GM23338 (cell line): ENCODE measurements around the gene HES7. TPM values are rescaled to one million over a fixed set of nuclear protein-coding genes. Genes with fewer than 3 reads are reported as not detected.
A peak's percentile ranks its signal among the peaks of the same experiment; 100 is the strongest.

Experiments
- ATAC-seq: fragments of 200-7000 bp; cut with Tn5 transposase; 3 replicates; pipeline ENCODE4 v1.9.1; 2020
- DNase-seq: peaks from one replicate; pipeline ENCODE4 v3.0.0-alpha.2; 2015; ENCODE audit warnings: low spot score
- H2AFZ ChIP-seq: fragments of 200-600 bp; sonication (generic); 2 replicates; pipeline ENCODE4 v1.8.0; 2016; ENCODE audit warnings: antibody characterized with exemption, mild to moderate bottlenecking, moderate library complexity
- H3F3A ChIP-seq: fragments of 200-600 bp; sonication (generic); replicated peaks from 2 replicates; pipeline ENCODE4 v1.8.0; 2017; ENCODE audit warnings: antibody characterized with exemption, mixed run types, low read depth
- H3K27ac ChIP-seq: fragments of 200-600 bp; sonication (generic); 2 replicates; pipeline ENCODE4 v1.6.1; 2016; ENCODE audit warnings: low read depth
- H3K27me3 ChIP-seq: fragments of 200-600 bp; sonication (generic); 2 replicates; pipeline ENCODE4 v1.8.0; 2016; ENCODE audit warnings: mild to moderate bottlenecking, mixed run types, moderate library complexity; ENCODE audit not compliant: insufficient read depth
- H3K36me3 ChIP-seq: fragments of 200-600 bp; sonication (generic); 2 replicates; pipeline ENCODE4 v1.8.0; 2016; ENCODE audit warnings: mild to moderate bottlenecking; ENCODE audit not compliant: insufficient read depth
- H3K4me1 ChIP-seq: fragments of 200-600 bp; sonication (generic); 2 replicates; pipeline ENCODE4 v1.8.0; 2016; ENCODE audit warnings: mild to moderate bottlenecking, moderate library complexity; ENCODE audit not compliant: insufficient read depth
- H3K4me2 ChIP-seq: fragments of 200-600 bp; sonication (generic); 2 replicates; pipeline ENCODE4 v1.7.1; 2017; ENCODE audit warnings: mixed run types
- H3K4me3 ChIP-seq: fragments of 200-600 bp; sonication (generic); 2 replicates; pipeline ENCODE4 v1.6.1; 2016; ENCODE audit warnings: mixed run types
- H3K79me2 ChIP-seq: fragments of 200-600 bp; sonication (generic); replicated peaks from 2 replicates; pipeline ENCODE4 v1.8.0; 2017; ENCODE audit warnings: mild to moderate bottlenecking; ENCODE audit not compliant: insufficient read depth
- H3K9me2 ChIP-seq: fragments of 200-600 bp; sonication (generic); 2 replicates; pipeline ENCODE4 v1.8.0; 2017; ENCODE audit not compliant: insufficient read depth
- H4K20me1 ChIP-seq: fragments of 200-600 bp; sonication (generic); replicated peaks from 2 replicates; pipeline ENCODE4 v1.8.0; 2017; ENCODE audit warnings: mild to moderate bottlenecking; ENCODE audit not compliant: insufficient read depth
- H3K27ac Mint-ChIP-seq: 2 replicates; pipeline ENCODE4 v1.8.0; 2020; ENCODE audit warnings: inconsistent platforms, mild to moderate bottlenecking, moderate library complexity, mixed read lengths
- H3K27me3 Mint-ChIP-seq: 3 replicates; pipeline ENCODE4 v1.8.0; 2022; ENCODE audit warnings: low read depth, mild to moderate bottlenecking, moderate library complexity, mixed read lengths, inconsistent platforms; ENCODE audit not compliant: insufficient read depth, poor library complexity
- H3K36me3 Mint-ChIP-seq: 3 replicates; pipeline ENCODE4 v1.8.0; 2021; ENCODE audit warnings: low read depth, mild to moderate bottlenecking, inconsistent platforms, moderate library complexity, mixed read lengths
- H3K4me1 Mint-ChIP-seq: 3 replicates; pipeline ENCODE4 v1.8.0; 2020; ENCODE audit warnings: mild to moderate bottlenecking, inconsistent platforms, mixed read lengths
- H3K4me3 Mint-ChIP-seq: 3 replicates; pipeline ENCODE4 v1.8.0; 2021; ENCODE audit warnings: moderate library complexity, mild to moderate bottlenecking, inconsistent platforms, mixed read lengths
- H3K9me3 Mint-ChIP-seq: 3 replicates; pipeline ENCODE4 v1.8.0; 2020; ENCODE audit warnings: moderate library complexity, mild to moderate bottlenecking, inconsistent platforms, mixed read lengths
- CREB1 ChIP-seq: fragments of 250-450 bp; sonication (Bioruptor Pico); IDR thresholded peaks from 2 replicates; pipeline ENCODE4 v1.5.0; 2020; ENCODE audit warnings: low read depth, mild to moderate bottlenecking, moderate library complexity
- CTCF ChIP-seq, 2 experiments: fragments of 200-600 bp in 1 of 2; sonication (generic) in 1 of 2; conservative IDR thresholded peaks; 2 replicates each; pipeline versions ENCODE4 v1.5.1 to v1.6.1; 2016 to 2017; ENCODE audit warnings: antibody characterized with exemption in 2 of 2, low read depth in 2 of 2, mild to moderate bottlenecking in 2 of 2, moderate library complexity in 1 of 2
- EZH2 ChIP-seq: fragments of 200-600 bp; sonication (generic); IDR thresholded peaks from one replicate; pipeline ENCODE4 v1.8.0; 2017; ENCODE audit warnings: antibody characterized with exemption, mild to moderate bottlenecking, low read depth; ENCODE audit not compliant: unreplicated experiment
- EZH2phosphoT487 ChIP-seq: fragments of 200-600 bp; sonication (generic); IDR thresholded peaks from one replicate; pipeline ENCODE4 v1.8.1; 2018; ENCODE audit warnings: antibody characterized with exemption; ENCODE audit not compliant: unreplicated experiment
- JUNB ChIP-seq: IDR thresholded peaks from one replicate; pipeline ENCODE4 v1.6.1; 2016; ENCODE audit warnings: antibody characterized with exemption; ENCODE audit not compliant: unreplicated experiment
- NANOG ChIP-seq: IDR thresholded peaks from 2 replicates; pipeline ENCODE4 v1.6.1; 2016; ENCODE audit warnings: antibody characterized with exemption, borderline replicate concordance
- POLR2AphosphoS5 ChIP-seq: IDR thresholded peaks from 2 replicates; pipeline ENCODE4 v1.6.1; 2016; ENCODE audit warnings: antibody characterized with exemption, low read depth
- REST ChIP-seq: IDR thresholded peaks from one replicate; pipeline ENCODE4 v1.6.1; 2018; ENCODE audit warnings: antibody characterized with exemption; ENCODE audit not compliant: unreplicated experiment
- STAT1 ChIP-seq: IDR thresholded peaks from one replicate; pipeline ENCODE4 v1.6.1; 2016; ENCODE audit warnings: antibody characterized with exemption; ENCODE audit not compliant: unreplicated experiment
- ZNF114 ChIP-seq: fragments of 250-450 bp; sonication (Bioruptor Pico); IDR thresholded peaks from 2 replicates; pipeline ENCODE4 v1.5.0; 2020; ENCODE audit warnings: mild to moderate bottlenecking, moderate library complexity
- ZNF331 ChIP-seq: fragments of 250-450 bp; sonication (Bioruptor Pico); IDR thresholded peaks from 2 replicates; pipeline ENCODE4 v1.5.0; 2020; ENCODE audit warnings: low read depth, mild to moderate bottlenecking, moderate library complexity
- ZNF462 ChIP-seq: fragments of 250-450 bp; sonication (Bioruptor Pico); IDR thresholded peaks from 2 replicates; pipeline ENCODE4 v1.5.0; 2020; ENCODE audit warnings: mild to moderate bottlenecking, moderate library complexity
- polyA plus RNA-seq: library from polyadenylated mRNA; unstranded; fragments of >200 nt; fragmentation: Nextera tagmentation; extraction: Ambion mirVana; gene quantifications from 2 replicates; pipeline ENCODE4 v1.2.1, GENCODE V29; 2016
- total RNA-seq: library from RNA; depleted of rRNA; stranded (reverse); fragments of >200 nt; shearing (Covaris generic); gene quantifications from 2 replicates; pipeline ENCODE4 v1.2.3, GENCODE V29; 2014
- TF ChIP-seq, protein P1 (sequence below): IDR thresholded peaks from 2 replicates; pipeline ENCODE4 v1.6.1; 2016; ENCODE audit warnings: antibody characterized with exemption

Gene HES7
- total and polyA plus RNA-seq, 2 experiments from 2014 or later = 0.14 TPM; not detected in 1

DNA sequence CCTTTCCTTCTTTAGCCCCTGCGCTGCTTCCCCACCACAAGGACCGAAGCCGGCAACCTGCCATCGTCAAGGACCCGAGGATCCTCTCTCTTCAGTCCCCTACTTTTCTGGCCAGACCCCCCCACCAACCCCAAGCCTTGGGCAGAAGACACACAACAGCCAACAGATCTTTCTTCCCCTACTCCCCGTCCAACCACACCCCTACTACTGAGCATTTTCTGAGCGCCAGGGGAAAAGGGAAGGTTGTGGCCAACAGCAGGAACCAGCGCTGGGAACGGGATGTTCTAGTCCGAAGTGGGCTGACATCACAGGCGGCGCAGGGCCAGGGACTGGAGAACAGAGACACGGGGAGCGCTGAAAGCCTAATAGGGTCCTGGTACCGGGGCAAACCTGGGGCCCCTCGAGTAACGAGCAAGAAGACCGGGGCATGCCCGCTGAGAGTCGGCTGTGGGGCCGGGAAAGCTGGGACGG, 27.8 kb upstream of the HES7 start:
- Histone ChIP-seq H3K27me3 (no peaks in the 10 kb centered on the region), H3K9me2 (no peaks in the 10 kb centered on the region), H3K4me3 (peak overlapping the region; percentile 97), H4K20me1 (no peaks in the 10 kb centered on the region; the same call in 1 of the 2 replicates), H2AFZ (peak overlapping the region; percentile 23; the same call in 1 of the 2 replicates), H3K4me2 (peak overlapping the region; percentile 100), H3K79me2 (peaks cover 6% of the 10 kb centered on the region; the same call in 1 of the 2 replicates), H3K4me1 (peaks cover 30% of the 10 kb centered on the region), H3K27ac (no peak overlapping the region), H3K36me3 (no peaks in the 10 kb centered on the region), H3F3A (peaks cover 38% of the 10 kb centered on the region; the same call in 1 of the 2 replicates)
- ATAC-seq = peak; percentile 0; the same call in 1 of the 3 replicates
- Mint-ChIP-seq H3K9me3 (no peaks in the 10 kb centered on the region; the same call in 2 of the 3 replicates), H3K4me3 (no peak overlapping the region; the same call in none of the 3 replicates), H3K36me3 (peaks cover 24% of the 10 kb centered on the region), H3K27me3 (peaks cover 27% of the 10 kb centered on the region), H3K4me1 (peaks cover 17% of the 10 kb centered on the region), H3K27ac (peak overlapping the region; percentile 20; the same call in 1 of the 2 replicates)
- TF ChIP-seq CTCF (conservative IDR thresholded peaks at IDR 0.05; ENCODE audit: low read depth in 2 of 2) = no peak
- no peak for TF ChIP-seq POLR2AphosphoS5
- TF ChIP-seq NANOG = no peak
- TF ChIP-seq ZNF331 (CRISPR knock-in tag) = no peak
- no peak for TF ChIP-seq ZNF114 (CRISPR knock-in tag)
- TF ChIP-seq, protein P1, sequence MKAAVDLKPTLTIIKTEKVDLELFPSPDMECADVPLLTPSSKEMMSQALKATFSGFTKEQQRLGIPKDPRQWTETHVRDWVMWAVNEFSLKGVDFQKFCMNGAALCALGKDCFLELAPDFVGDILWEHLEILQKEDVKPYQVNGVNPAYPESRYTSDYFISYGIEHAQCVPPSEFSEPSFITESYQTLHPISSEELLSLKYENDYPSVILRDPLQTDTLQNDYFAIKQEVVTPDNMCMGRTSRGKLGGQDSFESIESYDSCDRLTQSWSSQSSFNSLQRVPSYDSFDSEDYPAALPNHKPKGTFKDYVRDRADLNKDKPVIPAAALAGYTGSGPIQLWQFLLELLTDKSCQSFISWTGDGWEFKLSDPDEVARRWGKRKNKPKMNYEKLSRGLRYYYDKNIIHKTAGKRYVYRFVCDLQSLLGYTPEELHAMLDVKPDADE = no peak
- no peak for TF ChIP-seq EZH2
- no peak for TF ChIP-seq REST
- no peak for TF ChIP-seq EZH2phosphoT487
- TF ChIP-seq STAT1 = no peak
- no peak for TF ChIP-seq ZNF462
- no peak for TF ChIP-seq JUNB
- no peak for TF ChIP-seq CREB1 (CRISPR knock-in tag)
- peak; percentile 54 for DNase-seq
